GM12892 (cell line): ENCODE measurements around the gene DNAH11.

Source experiments
- POLR2A ChIP-seq: IDR thresholded peaks from 2 replicates; pipeline ENCODE4 v1.6.1; 2011; ENCODE audit warnings: low read depth, low read length, control low read depth
- POLR2AphosphoS5 ChIP-seq: IDR thresholded peaks from 2 replicates; pipeline ENCODE4 v1.6.1; 2011; ENCODE audit warnings: low read depth, low read length, control low read depth
- TAF1 ChIP-seq: IDR thresholded peaks from 2 replicates; pipeline ENCODE4 v1.6.1; 2011; ENCODE audit warnings: low read depth, mild to moderate bottlenecking, control low read depth, low read length, borderline replicate concordance

DNA sequence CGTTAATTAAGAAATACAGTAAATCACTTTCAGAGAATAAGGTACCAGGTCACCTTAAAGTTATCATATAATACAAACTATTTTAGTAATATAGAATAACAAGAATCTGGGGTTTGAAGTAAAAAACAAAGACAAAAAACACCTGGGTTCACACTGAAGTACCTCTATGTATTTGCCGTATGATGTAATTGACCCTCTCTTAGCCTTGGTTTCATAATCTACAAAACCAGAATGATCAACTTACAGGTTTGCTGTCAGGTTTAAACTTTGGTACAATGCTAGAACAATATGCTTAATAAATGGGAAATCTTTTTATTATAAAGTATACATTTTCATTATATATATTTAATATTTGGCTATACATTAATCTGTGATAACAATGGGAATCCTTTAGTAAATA lies 344.5 kb downstream of the DNAH11 start:
- no peak for TF ChIP-seq POLR2A
- no peak for TF ChIP-seq TAF1
- no peak for TF ChIP-seq POLR2AphosphoS5
